ENCODE data around the gene GPRC5C. TPM values are rescaled to one million over a fixed set of nuclear protein-coding genes. Genes with fewer than 3 reads are reported as not detected.

GPRC5C gene
- polyA plus RNA-seq, 1 donor from 2014 or later = 12.8 TPM

DNA sequence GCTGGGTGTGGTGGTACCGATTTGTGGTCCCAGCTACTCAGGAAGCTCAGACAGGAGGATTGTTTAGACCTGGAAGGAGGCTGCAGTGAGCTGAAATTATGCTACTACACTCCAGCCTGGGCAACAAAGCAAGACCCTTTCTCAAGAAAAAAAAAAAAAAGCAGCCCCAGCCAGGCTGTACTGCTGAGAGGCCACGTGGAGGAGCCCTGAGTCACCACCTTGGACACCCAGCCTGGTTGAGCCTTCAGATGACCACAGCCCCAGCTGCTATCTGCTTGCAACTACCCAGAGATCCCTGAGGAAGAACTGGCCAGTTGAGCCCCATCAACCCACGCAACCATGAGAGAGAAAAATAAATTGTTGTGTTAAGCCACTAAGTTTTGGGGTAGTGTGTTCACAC is 23.6 kb upstream of the GPRC5C start:
- TF ChIP-seq MXI1 (conservative IDR thresholded peaks at IDR 0.05; ENCODE audit: poor library complexity, severe bottlenecking) = no peak
- no peak for TF ChIP-seq EP300 (conservative IDR thresholded peaks at IDR 0.05; ENCODE audit: poor library complexity, severe bottlenecking)
- no peak for TF ChIP-seq RAD21 (conservative IDR thresholded peaks at IDR 0.05)
- TF ChIP-seq TAF1 (IDR thresholded peaks at IDR 0.05; ENCODE audit: low read depth) = no peak
- no peak for TF ChIP-seq EZH2 (IDR thresholded peaks at IDR 0.05; ENCODE audit: borderline replicate concordance, insufficient read depth, low read length, poor library complexity, severe bottlenecking)
- no peak overlapping the region for H3K4me3 ChIP-seq (ENCODE audit: low read length)
- H3K27ac ChIP-seq (ENCODE audit: low read length) = no peak overlapping the region

DNA sequence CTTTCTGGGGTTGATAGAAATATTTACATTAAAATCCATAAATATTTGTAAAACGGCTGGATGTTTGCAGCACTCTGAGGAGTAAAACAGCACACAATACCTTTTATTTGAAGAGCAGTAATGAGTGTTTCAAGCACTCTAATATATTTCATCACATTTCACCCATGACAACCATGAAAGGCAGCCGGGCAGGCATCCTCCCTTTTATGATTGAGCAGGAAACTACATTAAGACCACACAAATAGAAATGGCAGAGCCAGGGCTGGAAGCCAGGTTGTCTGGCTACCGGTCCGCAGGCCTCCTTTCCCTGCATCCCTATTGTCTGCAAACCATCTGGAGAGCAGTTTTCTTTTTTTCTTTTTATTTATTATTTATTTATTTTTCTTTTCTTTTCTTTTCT is 23.1 kb upstream of the GPRC5C start:
- Histone ChIP-seq H3K9me2 (ENCODE audit: insufficient read depth, low read length) (no peaks in the 10 kb centered on the region), H3K4me3 (ENCODE audit: low read length) (no peak overlapping the region), H3K36me3 (ENCODE audit: insufficient read depth, low read length) (no peaks in the 10 kb centered on the region), H2AFZ (ENCODE audit: low read depth, low read length) (no peak overlapping the region), H4K20me1 (ENCODE audit: insufficient read depth) (no peaks in the 10 kb centered on the region), H3K9ac (ENCODE audit: low read length) (no peak overlapping the region), H3K4me2 (ENCODE audit: low read length) (no peak overlapping the region), H3K9me3 (ENCODE audit: low read length) (no peaks in the 10 kb centered on the region), H3K27me3 (ENCODE audit: insufficient read depth, low read depth, low read length) (no peaks in the 10 kb centered on the region), H3F3A (ENCODE audit: insufficient read depth, low read length, poor library complexity, severe bottlenecking) (no peaks in the 10 kb centered on the region), H3K27ac (ENCODE audit: low read length) (no peak overlapping the region), H3K79me2 (replicated peaks; ENCODE audit: insufficient read depth, low read length) (no peaks in the 10 kb centered on the region)
- TF ChIP-seq MXI1 (conservative IDR thresholded peaks at IDR 0.05; ENCODE audit: poor library complexity, severe bottlenecking) (no peak), TAF1 (IDR thresholded peaks at IDR 0.05; ENCODE audit: low read depth) (no peak), RAD21 (conservative IDR thresholded peaks at IDR 0.05) (no peak), EZH2 (IDR thresholded peaks at IDR 0.05; ENCODE audit: borderline replicate concordance, insufficient read depth, low read length, poor library complexity, severe bottlenecking) (no peak), EP300 (conservative IDR thresholded peaks at IDR 0.05; ENCODE audit: poor library complexity, severe bottlenecking) (no peak)

More for the DNA sequence above, 23.6 kb upstream of the GPRC5C start:
- Histone ChIP-seq H3K79me2 (replicated peaks; ENCODE audit: insufficient read depth, low read length) (no peaks in the 10 kb centered on the region), H3K9ac (ENCODE audit: low read length) (no peak overlapping the region), H3K4me2 (ENCODE audit: low read length) (no peak overlapping the region), H2AFZ (ENCODE audit: low read depth, low read length) (no peak overlapping the region), H3F3A (ENCODE audit: insufficient read depth, low read length, poor library complexity, severe bottlenecking) (no peaks in the 10 kb centered on the region), H3K27me3 (ENCODE audit: insufficient read depth, low read depth, low read length) (no peaks in the 10 kb centered on the region), H3K36me3 (ENCODE audit: insufficient read depth, low read length) (no peaks in the 10 kb centered on the region), H4K20me1 (ENCODE audit: insufficient read depth) (no peaks in the 10 kb centered on the region), H3K9me3 (ENCODE audit: low read length) (no peaks in the 10 kb centered on the region), H3K9me2 (ENCODE audit: insufficient read depth, low read length) (no peaks in the 10 kb centered on the region)

DNA sequence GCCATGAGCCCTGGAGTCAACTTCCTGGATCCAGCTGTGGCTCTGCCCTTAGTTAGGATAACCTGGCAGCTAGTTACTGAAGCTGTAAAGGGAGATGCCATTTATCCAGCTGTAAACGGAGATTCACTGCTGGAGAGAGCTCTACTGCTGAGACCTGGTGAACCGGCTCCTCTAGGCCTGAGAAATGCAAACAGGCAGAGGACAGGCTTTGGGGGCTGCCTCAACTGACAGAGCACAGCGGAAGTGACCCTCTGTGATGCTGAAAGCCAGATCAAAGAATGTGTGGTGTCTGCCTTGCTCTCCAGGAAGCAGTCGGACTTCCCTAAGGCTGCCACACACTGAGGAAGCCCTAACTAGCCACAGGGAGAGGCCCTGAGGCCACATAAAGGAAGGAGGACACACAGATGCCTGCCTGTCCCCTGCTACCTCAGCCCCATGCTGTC is 21.9 kb upstream of the GPRC5C start:
- Histone ChIP-seq H3K79me2 (replicated peaks; ENCODE audit: insufficient read depth, low read length) (no peaks in the 10 kb centered on the region), H4K20me1 (ENCODE audit: insufficient read depth) (no peaks in the 10 kb centered on the region), H3K27ac (ENCODE audit: low read length) (no peak overlapping the region), H3K9me3 (ENCODE audit: low read length) (no peaks in the 10 kb centered on the region), H3K4me3 (ENCODE audit: low read length) (no peak overlapping the region), H3K9me2 (ENCODE audit: insufficient read depth, low read length) (no peaks in the 10 kb centered on the region), H3K4me2 (ENCODE audit: low read length) (no peak overlapping the region), H3K36me3 (ENCODE audit: insufficient read depth, low read length) (no peaks in the 10 kb centered on the region), H3F3A (ENCODE audit: insufficient read depth, low read length, poor library complexity, severe bottlenecking) (no peaks in the 10 kb centered on the region), H2AFZ (ENCODE audit: low read depth, low read length) (no peak overlapping the region), H3K9ac (ENCODE audit: low read length) (no peak overlapping the region), H3K27me3 (ENCODE audit: insufficient read depth, low read depth, low read length) (no peaks in the 10 kb centered on the region)
- TF ChIP-seq RAD21 (conservative IDR thresholded peaks at IDR 0.05) (no peak), EP300 (conservative IDR thresholded peaks at IDR 0.05; ENCODE audit: poor library complexity, severe bottlenecking) (no peak), MXI1 (conservative IDR thresholded peaks at IDR 0.05; ENCODE audit: poor library complexity, severe bottlenecking) (no peak)
- TF ChIP-seq, protein P1, sequence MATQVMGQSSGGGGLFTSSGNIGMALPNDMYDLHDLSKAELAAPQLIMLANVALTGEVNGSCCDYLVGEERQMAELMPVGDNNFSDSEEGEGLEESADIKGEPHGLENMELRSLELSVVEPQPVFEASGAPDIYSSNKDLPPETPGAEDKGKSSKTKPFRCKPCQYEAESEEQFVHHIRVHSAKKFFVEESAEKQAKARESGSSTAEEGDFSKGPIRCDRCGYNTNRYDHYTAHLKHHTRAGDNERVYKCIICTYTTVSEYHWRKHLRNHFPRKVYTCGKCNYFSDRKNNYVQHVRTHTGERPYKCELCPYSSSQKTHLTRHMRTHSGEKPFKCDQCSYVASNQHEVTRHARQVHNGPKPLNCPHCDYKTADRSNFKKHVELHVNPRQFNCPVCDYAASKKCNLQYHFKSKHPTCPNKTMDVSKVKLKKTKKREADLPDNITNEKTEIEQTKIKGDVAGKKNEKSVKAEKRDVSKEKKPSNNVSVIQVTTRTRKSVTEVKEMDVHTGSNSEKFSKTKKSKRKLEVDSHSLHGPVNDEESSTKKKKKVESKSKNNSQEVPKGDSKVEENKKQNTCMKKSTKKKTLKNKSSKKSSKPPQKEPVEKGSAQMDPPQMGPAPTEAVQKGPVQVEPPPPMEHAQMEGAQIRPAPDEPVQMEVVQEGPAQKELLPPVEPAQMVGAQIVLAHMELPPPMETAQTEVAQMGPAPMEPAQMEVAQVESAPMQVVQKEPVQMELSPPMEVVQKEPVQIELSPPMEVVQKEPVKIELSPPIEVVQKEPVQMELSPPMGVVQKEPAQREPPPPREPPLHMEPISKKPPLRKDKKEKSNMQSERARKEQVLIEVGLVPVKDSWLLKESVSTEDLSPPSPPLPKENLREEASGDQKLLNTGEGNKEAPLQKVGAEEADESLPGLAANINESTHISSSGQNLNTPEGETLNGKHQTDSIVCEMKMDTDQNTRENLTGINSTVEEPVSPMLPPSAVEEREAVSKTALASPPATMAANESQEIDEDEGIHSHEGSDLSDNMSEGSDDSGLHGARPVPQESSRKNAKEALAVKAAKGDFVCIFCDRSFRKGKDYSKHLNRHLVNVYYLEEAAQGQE (IDR thresholded peaks at IDR 0.05; ENCODE audit: borderline replicate concordance) = no peak

Data from neural cell (in vitro differentiated cells).